Esophagus squamous epithelium (tissue), 5 donors: ENCODE data around the gene GPC6. TPM values are rescaled to one million over a fixed set of nuclear protein-coding genes. Genes with fewer than 3 reads are reported as not detected.

Experiments
- DNase-seq: peaks from one replicate; lab custom pipeline; 2025; lab: John Stamatoyannopoulos, UW
- H3K27ac ChIP-seq, 4 donors: fragments of 200-600 bp; sonication (generic); one replicate each; pipeline ENCODE4 v1.5.1; 2016 to 2019; ENCODE audit warnings: mild to moderate bottlenecking in 1 of 4
- H3K27me3 ChIP-seq, 4 donors: fragments of 200-600 bp; sonication (generic); 1 replicate in 3 of 4; 2 replicates in 1 of 4; pipeline versions ENCODE4 v1.5.1 to v1.6.0; 2017 to 2021; ENCODE audit warnings: antibody characterized with exemption in 1 of 4
- H3K36me3 ChIP-seq, 3 donors: fragments of 200-600 bp; sonication (generic); one replicate each; pipeline ENCODE4 v1.5.1; 2016 to 2019
- H3K4me1 ChIP-seq, 3 donors: fragments of 200-600 bp; sonication (generic); one replicate each; pipeline ENCODE4 v1.5.1; 2017 to 2019
- H3K4me3 ChIP-seq, 4 donors: fragments of 200-600 bp; sonication (generic); 1 replicate in 3 of 4; 2 replicates in 1 of 4; pipeline ENCODE4 v1.5.1; 2016 to 2019; ENCODE audit warnings: mild to moderate bottlenecking in 2 of 4, moderate library complexity in 1 of 4
- H3K9me3 ChIP-seq, 3 donors: fragments of 200-600 bp; sonication (generic); one replicate each; pipeline ENCODE4 v1.5.1; 2016 to 2019
- POLR2A ChIP-seq, 4 donors: fragments of 450-650 bp; IDR thresholded peaks; one replicate each; pipeline ENCODE4 v1.6.1; 2017; ENCODE audit warnings: antibody characterized with exemption in 4 of 4, mild to moderate bottlenecking in 4 of 4, moderate library complexity in 3 of 4
- WGBS, 2 donors: methylation state at CpG; one replicate each; pipeline ENCODE4 v1.1.5; 2018; 5-methylcytosine and 5-hydroxymethylcytosine counted together
- intact Hi-C: fragments of 100-400 bp; cut with DNase I; formaldehyde crosslinking; loops from one replicate; pipeline ENCODE4 v1.15.0; 2022
- total RNA-seq, 4 donors: library from RNA; depleted of rRNA; stranded (reverse); fragments of >200 nt; gene quantifications; one replicate each; pipeline ENCODE4 v1.1.0, GENCODE V29; 2016
- TF ChIP-seq, protein P1 (sequence below), 6 experiments: fragments of 450-650 bp in 4 of 6; fragments of 200-600 bp in 2 of 6; sonication (generic) in 2 of 6; IDR thresholded peaks; one replicate each; pipeline ENCODE4 v1.5.1; 2016 to 2019; ENCODE audit warnings: antibody characterized with exemption in 6 of 6, mild to moderate bottlenecking in 4 of 6, moderate library complexity in 4 of 6
- donor health status: DM: yes; HTN: yes; CAD: no.

GPC6 gene
- total RNA-seq, 4 donors from 2014 or later, result 0.57 to 8.6 (median 2.6) TPM

DNA sequence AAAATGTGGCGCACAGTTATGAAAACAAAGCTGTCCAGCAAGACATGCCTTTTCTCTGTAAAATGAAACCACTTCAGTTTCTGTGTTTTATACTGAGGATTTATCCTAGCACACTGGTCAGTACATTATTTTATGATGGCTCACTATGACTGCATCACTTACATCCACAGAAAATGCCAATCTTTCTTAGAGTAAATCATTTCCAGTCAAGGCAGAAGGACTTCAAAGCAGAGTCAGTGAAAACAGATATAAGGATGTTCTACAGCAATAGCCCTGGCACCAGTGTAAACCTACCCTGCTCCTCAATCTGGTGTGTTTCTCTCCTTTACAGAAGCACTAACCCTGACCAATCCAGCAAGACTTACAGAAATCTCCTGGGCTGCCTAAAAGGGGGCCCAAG, 473.5 kb downstream of the GPC6 start:
- Histone ChIP-seq H3K27ac (no peak overlapping the region), H3K4me1 (no peaks in the 10 kb centered on the region), H3K36me3 (no peaks in the 10 kb centered on the region), H3K4me3 (no peak overlapping the region), H3K9me3 (no peaks in the 10 kb centered on the region), H3K27me3 (no peaks in the 10 kb centered on the region)
- WGBS, 2 donors, result 64 to 89% methylated on average over 1 of the region's 1 CpG
- no peak for TF ChIP-seq POLR2A (IDR thresholded peaks at IDR 0.05)
- TF ChIP-seq, protein P1, sequence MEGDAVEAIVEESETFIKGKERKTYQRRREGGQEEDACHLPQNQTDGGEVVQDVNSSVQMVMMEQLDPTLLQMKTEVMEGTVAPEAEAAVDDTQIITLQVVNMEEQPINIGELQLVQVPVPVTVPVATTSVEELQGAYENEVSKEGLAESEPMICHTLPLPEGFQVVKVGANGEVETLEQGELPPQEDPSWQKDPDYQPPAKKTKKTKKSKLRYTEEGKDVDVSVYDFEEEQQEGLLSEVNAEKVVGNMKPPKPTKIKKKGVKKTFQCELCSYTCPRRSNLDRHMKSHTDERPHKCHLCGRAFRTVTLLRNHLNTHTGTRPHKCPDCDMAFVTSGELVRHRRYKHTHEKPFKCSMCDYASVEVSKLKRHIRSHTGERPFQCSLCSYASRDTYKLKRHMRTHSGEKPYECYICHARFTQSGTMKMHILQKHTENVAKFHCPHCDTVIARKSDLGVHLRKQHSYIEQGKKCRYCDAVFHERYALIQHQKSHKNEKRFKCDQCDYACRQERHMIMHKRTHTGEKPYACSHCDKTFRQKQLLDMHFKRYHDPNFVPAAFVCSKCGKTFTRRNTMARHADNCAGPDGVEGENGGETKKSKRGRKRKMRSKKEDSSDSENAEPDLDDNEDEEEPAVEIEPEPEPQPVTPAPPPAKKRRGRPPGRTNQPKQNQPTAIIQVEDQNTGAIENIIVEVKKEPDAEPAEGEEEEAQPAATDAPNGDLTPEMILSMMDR (IDR thresholded peaks at IDR 0.05), result no peak
- DNase-seq, result no peak
- intact Hi-C loops, result no loop called here

DNA sequence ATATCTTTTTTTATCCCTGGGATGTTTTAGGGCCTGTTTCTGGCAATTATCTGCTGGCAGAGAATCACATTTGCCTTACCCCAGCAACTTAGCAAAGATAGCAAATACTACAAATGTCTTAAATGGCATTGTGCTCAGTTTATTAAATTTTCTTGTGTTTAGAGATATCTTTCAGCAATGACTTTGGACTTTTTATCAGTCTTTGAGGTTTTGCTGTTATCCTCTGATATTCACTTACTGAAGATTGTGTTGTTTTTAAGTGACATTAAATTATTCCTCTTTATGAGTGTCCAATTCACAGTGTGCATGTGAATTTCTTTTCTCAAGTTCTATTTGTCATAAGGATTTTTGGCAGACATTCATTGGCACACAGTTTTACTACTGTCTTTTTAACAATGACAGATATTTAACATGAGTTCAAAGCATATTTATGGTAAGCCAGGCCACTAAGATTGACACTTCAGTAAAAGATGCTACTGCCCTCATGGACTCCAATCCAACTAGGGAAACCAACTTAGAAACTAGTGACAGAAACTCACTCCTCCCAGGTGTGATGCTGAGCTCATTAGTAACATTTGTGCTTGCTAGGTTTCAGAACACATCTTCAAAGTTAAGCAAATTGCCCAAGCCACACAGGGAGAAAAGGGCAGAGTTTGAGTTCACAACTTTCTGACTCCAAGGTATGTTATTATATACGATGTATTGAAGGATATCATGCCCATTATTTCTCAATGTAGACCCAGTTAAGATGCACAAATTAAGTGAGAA, 481.9 kb downstream of the GPC6 start:
- intact Hi-C loops, result no loop called here
- Histone ChIP-seq H3K4me3 (no peak overlapping the region), H3K9me3 (no peaks in the 10 kb centered on the region), H3K36me3 (no peaks in the 10 kb centered on the region), H3K27me3 (no peaks in the 10 kb centered on the region), H3K4me1 (no peaks in the 10 kb centered on the region), H3K27ac (no peak overlapping the region)
- TF ChIP-seq, protein P1 (IDR thresholded peaks at IDR 0.05), result no peak
- no peak for TF ChIP-seq POLR2A (IDR thresholded peaks at IDR 0.05)
- 79 to 80% methylated on average over 1 of the region's 1 CpG for WGBS, 2 donors
- no peak for DNase-seq

DNA sequence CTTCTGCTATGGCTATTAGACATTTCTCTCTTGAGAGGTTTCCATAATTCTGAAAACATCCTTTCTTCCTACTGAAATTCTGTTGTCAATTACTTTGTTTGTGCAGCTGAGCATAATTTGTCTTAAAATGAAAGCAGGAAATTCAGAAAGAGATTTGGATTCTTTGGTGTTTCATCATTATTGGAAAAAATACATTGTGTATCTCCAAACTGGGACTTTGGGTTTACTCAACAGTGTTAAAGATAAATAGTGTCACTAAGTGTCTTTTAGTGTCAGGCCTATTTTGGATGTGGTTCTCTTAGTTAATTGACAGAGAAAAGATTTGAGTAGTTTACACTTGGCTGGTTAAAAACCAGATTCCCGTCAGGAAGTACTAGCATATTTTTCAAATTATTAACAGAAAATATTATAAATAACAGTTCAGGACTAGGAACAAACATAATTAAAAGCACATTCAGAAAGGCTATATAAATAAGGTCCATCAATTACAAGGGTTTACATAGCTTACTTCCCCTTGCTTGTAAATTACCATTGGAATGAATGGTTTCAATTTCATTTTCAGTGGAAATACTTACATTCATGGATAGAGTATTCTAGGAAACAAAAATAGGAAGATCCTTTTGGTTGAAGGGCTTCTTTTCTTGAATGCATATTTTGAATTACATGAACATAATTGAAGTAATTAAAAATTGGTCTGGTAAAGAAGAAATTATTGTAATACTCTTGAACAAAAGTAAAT, 483.1 kb downstream of the GPC6 start:
- intact Hi-C loops, result no loop called here
- H3K4me3 ChIP-seq, result no peak overlapping the region
- no peaks in the 10 kb centered on the region for H3K36me3 ChIP-seq
- WGBS, 2 donors, result 0% methylated on average over 1 of the region's 1 CpG
- H3K9me3 ChIP-seq, result peaks cover 0 to 5% (median 0%) of the 10 kb centered on the region in 3 donors
- DNase-seq, result no peak
- TF ChIP-seq, protein P1 (IDR thresholded peaks at IDR 0.05), result no peak
- no peak for TF ChIP-seq POLR2A (IDR thresholded peaks at IDR 0.05)
- no peaks in the 10 kb centered on the region for H3K27me3 ChIP-seq
- no peak overlapping the region for H3K27ac ChIP-seq
- H3K4me1 ChIP-seq, result no peaks in the 10 kb centered on the region

DNA sequence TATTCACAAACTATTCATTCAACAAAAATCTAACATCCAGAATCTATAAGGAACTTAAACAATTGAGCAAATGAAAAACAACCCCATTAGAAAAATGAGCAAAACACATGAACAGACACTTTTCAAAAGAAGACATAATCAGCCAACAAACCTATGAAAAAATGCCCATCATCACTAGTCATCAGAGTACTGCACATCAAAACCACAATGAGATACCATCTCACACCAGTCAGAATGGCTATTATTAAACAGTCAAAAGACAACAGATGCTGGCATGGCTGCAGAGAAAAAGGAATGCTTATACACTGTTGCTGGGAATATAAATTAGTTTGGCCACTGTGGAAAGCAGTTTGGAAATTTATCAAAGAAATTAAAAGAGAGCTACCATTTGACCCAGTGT, 487.6 kb downstream of the GPC6 start:
- no peak for TF ChIP-seq POLR2A (IDR thresholded peaks at IDR 0.05)
- TF ChIP-seq, protein P1 (IDR thresholded peaks at IDR 0.05), result no peak
- H3K27me3 ChIP-seq, result no peaks in the 10 kb centered on the region
- intact Hi-C loops, result no loop called here
- no peaks in the 10 kb centered on the region for H3K4me1 ChIP-seq
- peaks cover 0 to 5% (median 0%) of the 10 kb centered on the region in 3 donors for H3K9me3 ChIP-seq
- no peak for DNase-seq
- H3K36me3 ChIP-seq, result no peaks in the 10 kb centered on the region
- no peak overlapping the region for H3K4me3 ChIP-seq
- H3K27ac ChIP-seq, result no peak overlapping the region

DNA sequence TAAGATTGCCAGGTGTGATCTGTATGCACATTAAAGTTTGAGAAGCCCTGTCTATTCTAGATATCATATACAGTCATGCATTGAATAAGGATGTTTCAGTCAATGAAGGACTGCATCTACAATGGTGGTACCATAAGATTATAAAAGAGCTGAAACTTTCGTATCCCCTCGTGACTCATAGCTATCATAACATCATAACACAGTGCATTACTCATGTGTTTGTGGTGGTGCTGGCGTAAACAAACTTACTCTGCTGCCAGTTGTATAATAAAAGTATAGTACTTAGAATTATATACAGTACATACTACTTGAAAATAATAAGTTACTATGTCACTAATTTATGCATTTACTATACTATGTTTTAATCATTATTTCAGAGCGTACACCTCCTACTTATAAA, 489.3 kb downstream of the GPC6 start:
- no peaks in the 10 kb centered on the region for H3K36me3 ChIP-seq
- DNase-seq, result no peak
- no peak overlapping the region for H3K27ac ChIP-seq
- H3K4me3 ChIP-seq, result no peak overlapping the region
- intact Hi-C loops, result no loop called here
- no peaks in the 10 kb centered on the region for H3K27me3 ChIP-seq
- WGBS, 2 donors, result 76 to 82% methylated on average over 4 of the region's 4 CpGs
- no peak for TF ChIP-seq POLR2A (IDR thresholded peaks at IDR 0.05)
- TF ChIP-seq, protein P1 (IDR thresholded peaks at IDR 0.05), result no peak
- peaks cover 0 to 5% (median 0%) of the 10 kb centered on the region in 3 donors for H3K9me3 ChIP-seq
- no peaks in the 10 kb centered on the region for H3K4me1 ChIP-seq
